GM19193 (cell line): ENCODE results near the gene CCDC148.

ENCODE experiments used
- POLR2A ChIP-seq: IDR thresholded peaks from 4 replicates; pipeline ENCODE4 v1.6.1; 2011; ENCODE audit not compliant: insufficient read depth, insufficient read length; ENCODE audit errors: extremely low read depth

The CCDC148 gene

GRCh38 chr2:158221063-158222020, 235.2 kb downstream of the CCDC148 start:
- no peak for TF ChIP-seq POLR2A

DNA sequence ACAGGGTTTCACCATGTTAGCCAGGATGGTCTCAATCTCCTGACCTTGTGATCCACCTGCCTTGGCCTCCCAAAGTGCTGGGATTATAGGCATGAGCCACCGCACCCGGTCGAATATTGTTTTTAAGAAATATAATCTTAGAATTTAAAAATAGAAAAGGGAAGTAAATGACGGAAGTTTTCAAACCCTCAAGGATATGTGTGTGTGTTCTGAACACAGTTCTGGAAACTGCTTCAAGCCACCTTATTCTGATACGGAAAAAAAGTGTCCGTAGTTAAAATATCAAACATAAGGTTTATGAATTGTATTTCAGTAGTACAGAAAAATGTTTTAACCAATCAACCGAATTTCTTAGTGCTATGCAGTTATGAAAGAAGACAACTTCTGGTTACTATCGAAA, 239.0 kb downstream of the CCDC148 start:
- TF ChIP-seq POLR2A = no peak

- no peak for TF ChIP-seq POLR2A
These were observed 242.1 kb downstream of the CCDC148 start for GRCh38 chr2:158214431-158214830.

DNA sequence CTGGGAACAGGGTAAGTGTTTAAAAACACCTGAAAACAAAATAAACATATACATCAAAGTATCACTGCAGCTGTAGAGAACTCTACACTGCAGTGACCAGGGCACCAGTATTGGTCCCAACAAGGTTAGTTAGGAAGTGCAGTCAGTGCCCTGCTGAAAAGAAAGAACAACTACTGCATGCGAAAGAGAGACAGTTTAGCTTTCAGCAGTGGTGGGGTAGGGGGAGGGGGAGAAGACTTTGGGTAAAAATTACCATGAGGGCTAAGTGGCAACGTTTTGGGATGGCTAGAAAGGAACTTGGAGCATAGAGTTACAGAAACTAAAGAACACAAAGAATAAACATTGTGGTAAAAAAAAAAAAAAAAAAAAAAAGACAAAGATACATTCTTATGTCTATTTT, 242.8 kb downstream of the CCDC148 start:
- no peak for TF ChIP-seq POLR2A

DNA sequence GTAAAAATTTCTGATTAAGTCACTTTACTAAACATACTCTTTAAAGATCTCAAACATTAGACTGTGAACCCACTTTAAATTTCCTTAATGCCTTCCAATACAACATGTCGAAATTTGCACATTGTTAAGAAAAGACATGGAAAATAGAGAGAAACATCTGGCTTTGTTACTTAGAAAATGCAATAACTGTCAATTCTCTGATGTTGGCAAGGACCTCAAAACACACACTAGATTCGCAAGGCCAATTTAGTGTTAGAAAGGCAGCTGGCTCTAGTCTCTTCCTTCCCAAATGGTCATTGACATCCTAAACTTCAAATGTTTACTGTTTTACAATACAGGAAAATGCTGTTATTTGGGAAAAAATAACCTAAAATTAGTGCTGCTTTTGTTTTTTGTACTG, 244.3 kb downstream of the CCDC148 start:
- no peak for TF ChIP-seq POLR2A

DNA sequence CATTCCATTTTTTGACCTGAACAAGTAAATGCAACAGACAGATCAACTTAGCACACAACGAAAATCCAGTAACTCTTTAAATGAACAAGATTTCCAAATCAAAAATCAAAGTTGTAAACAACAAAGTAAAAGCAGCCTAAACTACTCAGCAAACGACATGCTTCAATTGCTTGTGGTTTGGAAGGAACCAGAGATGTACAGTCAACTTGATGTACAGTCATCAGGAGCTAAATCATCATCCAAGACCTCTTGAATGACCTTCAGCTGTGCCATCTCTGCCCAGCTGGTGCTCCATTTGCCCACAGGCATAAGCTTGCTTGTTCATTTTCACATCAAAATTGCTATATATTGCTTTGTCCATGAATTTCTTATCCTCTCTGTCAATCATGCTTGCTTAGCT, 245.1 kb downstream of the CCDC148 start:
- TF ChIP-seq POLR2A = no peak

- no peak for TF ChIP-seq POLR2A
These were observed 249.2 kb downstream of the CCDC148 start for GRCh38 chr2:158207354-158207753.

DNA sequence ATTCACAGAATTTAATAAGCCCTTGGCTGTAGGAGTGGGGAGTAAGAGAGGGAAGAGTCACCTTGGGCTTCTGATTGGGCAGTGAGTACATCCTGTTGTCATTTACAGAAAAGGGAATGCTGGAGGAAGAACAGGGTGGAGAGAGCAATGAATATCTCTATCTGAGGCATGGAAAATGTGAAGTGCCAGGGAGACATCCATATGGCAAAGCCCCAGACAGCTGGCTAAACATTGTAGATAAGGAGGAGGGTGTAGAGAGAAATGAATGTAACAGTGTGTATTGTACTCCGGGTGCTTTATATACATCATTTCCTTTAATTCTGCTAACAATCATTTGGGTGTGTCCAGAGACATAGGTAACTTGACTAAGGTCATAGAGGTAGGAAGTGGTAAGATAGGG, 251.3 kb downstream of the CCDC148 start:
- TF ChIP-seq POLR2A = no peak

- no peak for TF ChIP-seq POLR2A
These were observed 251.8 kb downstream of the CCDC148 start for GRCh38 chr2:158204741-158205165.

DNA sequence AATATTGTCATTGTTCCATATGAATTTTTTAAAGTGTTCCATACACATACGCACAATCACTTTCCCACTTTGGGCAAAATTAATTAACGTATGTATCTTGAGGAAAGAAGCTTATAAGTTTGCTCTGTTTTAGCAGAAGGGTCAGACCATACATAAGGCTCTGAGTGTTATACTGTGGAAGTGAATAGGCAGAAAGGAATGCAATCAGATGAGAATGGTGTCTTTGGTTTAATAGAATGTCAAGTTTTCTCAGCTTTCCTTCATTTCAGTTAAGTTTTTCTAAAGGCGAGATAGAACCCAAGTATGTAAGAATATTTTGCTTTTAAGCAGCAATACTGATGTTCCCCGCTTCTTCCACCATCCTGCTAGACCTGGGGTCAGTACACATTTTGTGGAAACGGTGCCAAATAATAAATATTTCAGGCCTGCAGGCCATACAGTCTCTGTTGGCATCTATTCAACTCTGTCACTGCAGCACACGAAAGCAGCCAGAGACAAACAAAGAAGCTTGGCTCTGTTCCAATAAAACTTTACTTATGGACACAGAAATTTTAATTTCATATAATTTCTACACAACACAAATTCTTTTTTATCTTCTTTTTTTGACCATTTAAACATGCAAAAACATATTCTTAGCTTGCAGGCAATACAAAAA, 254.3 kb downstream of the CCDC148 start:
- no peak for TF ChIP-seq POLR2A

DNA sequence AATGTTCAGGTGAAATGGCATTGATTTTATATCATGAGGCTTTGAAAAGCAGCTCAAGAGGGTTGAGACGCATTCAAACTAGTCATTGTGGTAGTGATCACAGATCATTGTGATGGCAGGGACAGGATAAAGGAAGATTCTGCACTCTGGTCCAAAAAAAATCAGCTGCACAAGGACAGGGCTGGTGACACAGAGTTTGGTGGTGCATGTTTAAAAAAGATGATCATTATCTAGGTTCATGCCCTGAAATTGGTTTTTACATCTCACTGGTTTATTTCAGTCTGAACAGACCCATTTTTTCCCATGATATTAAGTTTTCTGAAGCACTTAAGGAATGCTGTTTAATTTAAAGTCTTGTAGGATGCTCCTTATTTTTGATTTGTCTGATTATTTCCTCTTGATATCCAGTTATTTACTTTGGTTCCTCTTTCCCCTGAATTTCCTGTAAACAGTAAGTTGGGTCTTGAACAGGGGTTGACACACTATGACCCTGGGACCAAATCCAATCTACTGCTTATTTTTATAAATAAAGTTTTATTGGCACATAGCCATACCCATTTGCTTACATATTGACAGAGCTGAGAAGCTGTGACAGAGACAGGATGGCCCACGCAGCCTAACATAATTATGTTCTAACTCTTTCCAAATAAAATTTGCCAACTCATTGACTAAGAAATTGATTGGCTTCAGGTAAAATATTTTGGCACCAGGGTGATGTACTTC, 256.5 kb downstream of the CCDC148 start:
- no peak for TF ChIP-seq POLR2A

GRCh38 chr2:158197940-158198339, 258.6 kb downstream of the CCDC148 start:
- no peak for TF ChIP-seq POLR2A

- no peak for TF ChIP-seq POLR2A
These were observed 262.3 kb downstream of the CCDC148 start for GRCh38 chr2:158194229-158194628.

GRCh38 chr2:158192515-158193443, 263.8 kb downstream of the CCDC148 start:
- TF ChIP-seq POLR2A = no peak
